Activated T-cell treated with anti-CD3 and anti-CD28 coated beads for 4 hours (primary cell): Measurements from ENCODE around the gene INPP5A.
"Not testable (repeated sequence)": the region's sequence is repeated elsewhere in the genome, so short reads cannot be mapped to it uniquely, and the experiment has no call there.

Experiments
- DNase-seq: peaks from one replicate; pipeline ENCODE4 v3.0.0-alpha.2; 2020

Gene INPP5A

GRCh38 chr10:132565516-132566209, 28.1 kb downstream of the INPP5A start:
- DNase-seq = no peak

- no peak for DNase-seq
Observed at GRCh38 chr10:132566892-132567291, 29.3 kb downstream of the INPP5A start.

GRCh38 chr10:132570265-132570664, 32.7 kb downstream of the INPP5A start:
- no peak for DNase-seq

- DNase-seq = no peak
Observed at GRCh38 chr10:132570771-132571649, 33.4 kb downstream of the INPP5A start.

GRCh38 chr10:132571650-132572544, 34.3 kb downstream of the INPP5A start:
- DNase-seq = no peak

- no peak for DNase-seq
Observed at GRCh38 chr10:132572545-132572937, 35.0 kb downstream of the INPP5A start.

GRCh38 chr10:132572946-132573345, 35.4 kb downstream of the INPP5A start:
- DNase-seq = not testable (repeated sequence)

- no peak for DNase-seq
Observed at GRCh38 chr10:132574288-132574687, 36.7 kb downstream of the INPP5A start.

- DNase-seq = no peak
Observed at GRCh38 chr10:132574783-132575319, 37.3 kb downstream of the INPP5A start.

- DNase-seq = no peak
Observed at GRCh38 chr10:132575320-132576201, 38.0 kb downstream of the INPP5A start.

GRCh38 chr10:132576671-132577349, 39.2 kb downstream of the INPP5A start:
- DNase-seq = no peak

- DNase-seq = no peak
Observed at GRCh38 chr10:132577350-132578003, 39.9 kb downstream of the INPP5A start.

- DNase-seq = no peak
Observed at GRCh38 chr10:132578287-132578951, 40.8 kb downstream of the INPP5A start.

GRCh38 chr10:132579027-132579859, 41.7 kb downstream of the INPP5A start:
- DNase-seq = no peak

GRCh38 chr10:132580143-132580542, 42.6 kb downstream of the INPP5A start:
- DNase-seq = no peak

- no peak for DNase-seq
Observed at GRCh38 chr10:132580617-132581016, 43.0 kb downstream of the INPP5A start.

GRCh38 chr10:132582137-132582536, 44.5 kb downstream of the INPP5A start:
- DNase-seq = no peak

- DNase-seq = no peak
Observed at GRCh38 chr10:132582771-132583170, 45.2 kb downstream of the INPP5A start.

GRCh38 chr10:132583456-132583855, 45.9 kb downstream of the INPP5A start:
- DNase-seq = no peak
